HCT116 (cell line): Measurements from ENCODE around the gene TARS1. TPM values are rescaled to one million over a fixed set of nuclear protein-coding genes. Genes with fewer than 3 reads are reported as not detected.

Experiments used
- ATAC-seq: fragments of 200-7000 bp; cut with Tn5 transposase; 2 replicates; pipeline ENCODE4 v1.9.1; 2020; ENCODE audit warnings: mild to moderate bottlenecking, moderate library complexity
- BruUV-seq: library from RNA; stranded (reverse); fragments of 400-500 nt; replicated peaks from 2 replicates; lab custom pipeline; 2021; lab: Mats Ljungman, UMichigan
- CTCF ChIA-PET: fragments of 300-600 bp; sonication (Branson Sonifier 250); formaldehyde crosslinking; loops from one replicate; lab custom pipeline; 2021; ENCODE audit warnings: antibody characterized with exemption; lab: Charles Lee
- POLR2A ChIA-PET: fragments of 300-600, 350-600 bp; sonication (Branson Sonifier 250); formaldehyde crosslinking; loops from one replicate; lab custom pipeline; 2021; ENCODE audit warnings: antibody characterized with exemption; lab: Charles Lee
- RAD21 ChIA-PET, 2 experiments: fragments of 300-600 bp; sonication (Branson Sonifier 250); formaldehyde crosslinking; loops; one replicate each; lab custom pipeline; 2023; ENCODE audit warnings: low total read pairs in 2 of 2; ENCODE audit not compliant: uncharacterized antibody in 2 of 2, unreplicated experiment in 2 of 2, low non-redundant PET in 1 of 2; lab: Charles Lee
- DNase-seq: peaks from one replicate; pipeline ENCODE4 v3.0.0-alpha.2; 2010; ENCODE audit warnings: low read depth, low spot score
- H2AFZ ChIP-seq: fragments of 200-600 bp; shearing (Covaris generic), sonication (generic); 2 replicates; pipeline ENCODE4 v1.6.1; 2017; ENCODE audit warnings: low read depth, mixed run types, mixed read lengths, antibody characterized with exemption, low read length; ENCODE audit not compliant: poor library complexity, severe bottlenecking
- H3K27ac ChIP-seq: 2 replicates; pipeline ENCODE4 v1.5.1; 2012; ENCODE audit warnings: low read depth, low read length
- H3K27me3 ChIP-seq: fragments of 200-600 bp; sonication (generic); 2 replicates; pipeline ENCODE4 v1.6.1; 2016; ENCODE audit warnings: mixed run types, low read length, mixed read lengths; ENCODE audit not compliant: insufficient read depth
- H3K36me3 ChIP-seq, 2 experiments: fragments of 200-500 bp in 1 of 2; fragments of 200-600 bp in 1 of 2; sonication (Bioruptor generic) in 1 of 2; sonication (generic) in 1 of 2; 2 replicates each; pipeline versions ENCODE4 v1.5.1 to v1.6.1; 2014 to 2016; ENCODE audit warnings: low read length in 2 of 2, inconsistent platforms in 1 of 2, mixed read lengths in 1 of 2, mixed run types in 1 of 2; ENCODE audit not compliant: insufficient read depth in 2 of 2, control insufficient read depth in 1 of 2
- H3K4me1 ChIP-seq, 2 experiments: fragments of 200-600 bp in 1 of 2; sonication (generic) in 1 of 2; 2 replicates each; pipeline versions ENCODE4 v1.5.1 to v1.6.1; 2012 to 2017; ENCODE audit warnings: low read length in 2 of 2, inconsistent platforms in 1 of 2, mild to moderate bottlenecking in 1 of 2, mixed read lengths in 1 of 2, mixed run types in 1 of 2, moderate library complexity in 1 of 2; ENCODE audit not compliant: insufficient read depth in 2 of 2, control insufficient read depth in 1 of 2
- H3K4me2 ChIP-seq: fragments of 200-600 bp; sonication (generic); 2 replicates; pipeline ENCODE4 v1.6.1; 2017; ENCODE audit warnings: mixed run types, low read length, mixed read lengths
- H3K4me3 ChIP-seq, 2 experiments: fragments of 200-600 bp in 1 of 2; sonication (generic) in 1 of 2; replicated peaks in 1 of 2; 2 replicates each; pipeline ENCODE4 v1.5.1; 2011 to 2016; ENCODE audit warnings: low read length in 2 of 2, control low read depth in 1 of 2, low read depth in 1 of 2, mild to moderate bottlenecking in 1 of 2, mixed read lengths in 1 of 2, mixed run types in 1 of 2
- H3K79me2 ChIP-seq: fragments of 200-600 bp; sonication (generic); 2 replicates; pipeline ENCODE4 v1.6.1; 2017; ENCODE audit warnings: mild to moderate bottlenecking, mixed run types, low read length, moderate library complexity, mixed read lengths; ENCODE audit not compliant: insufficient read depth
- H3K9ac ChIP-seq: fragments of 200-600 bp; sonication (generic); 2 replicates; pipeline ENCODE4 v1.6.1; 2016; ENCODE audit warnings: low read length, mixed read lengths
- H3K9me2 ChIP-seq: fragments of 200-600 bp; sonication (generic), shearing (Covaris generic); 2 replicates; pipeline ENCODE4 v1.6.1; 2017; ENCODE audit warnings: mixed run types, mild to moderate bottlenecking, moderate library complexity; ENCODE audit not compliant: insufficient read depth
- H3K9me3 ChIP-seq, 2 experiments: fragments of 200-500 bp in 1 of 2; fragments of 200-600 bp in 1 of 2; sonication (Bioruptor generic) in 1 of 2; sonication (generic) in 1 of 2; 2 replicates each; pipeline ENCODE4 v1.6.1; 2014 to 2017; ENCODE audit warnings: low read length in 2 of 2, mixed read lengths in 2 of 2, inconsistent platforms in 1 of 2, low read depth in 1 of 2, mild to moderate bottlenecking in 1 of 2, mixed run types in 1 of 2, moderate library complexity in 1 of 2; ENCODE audit not compliant: control insufficient read depth in 1 of 2, insufficient read depth in 1 of 2
- H4K20me1 ChIP-seq: fragments of 200-600 bp; sonication (generic), shearing (Covaris generic); 2 replicates; pipeline ENCODE4 v1.6.1; 2017; ENCODE audit warnings: mixed run types, mild to moderate bottlenecking, moderate library complexity; ENCODE audit not compliant: insufficient read depth
- ATF3 ChIP-seq: IDR thresholded peaks from 2 replicates; pipeline ENCODE4 v1.6.1; 2012
- CBX3 ChIP-seq: IDR thresholded peaks from 2 replicates; pipeline ENCODE4 v1.6.1; 2012; ENCODE audit warnings: low read depth
- CEBPB ChIP-seq: IDR thresholded peaks from 2 replicates; pipeline ENCODE4 v1.6.1; 2012; ENCODE audit warnings: low read depth
- ELF1 ChIP-seq: IDR thresholded peaks from 2 replicates; pipeline ENCODE4 v1.6.1; 2012; ENCODE audit warnings: low read depth, borderline replicate concordance
- EZH2 ChIP-seq: fragments of 200-600 bp; sonication (generic); IDR thresholded peaks from 2 replicates; pipeline ENCODE4 v1.6.1; 2017; ENCODE audit warnings: antibody characterized with exemption, mixed run types
- EZH2phosphoT487 ChIP-seq: fragments of 200-600 bp; IDR thresholded peaks from 2 replicates; pipeline ENCODE4 v1.6.1; 2018; ENCODE audit warnings: antibody characterized with exemption, borderline replicate concordance
- POLR2A ChIP-seq: IDR thresholded peaks from 2 replicates; pipeline ENCODE4 v1.7.0; 2011; ENCODE audit warnings: borderline replicate concordance; ENCODE audit not compliant: insufficient read depth, insufficient read length; ENCODE audit errors: extremely low read depth
- SP1 ChIP-seq: IDR thresholded peaks from 2 replicates; pipeline ENCODE4 v1.6.1; 2012; ENCODE audit warnings: low read depth
- SRF ChIP-seq: IDR thresholded peaks from 2 replicates; pipeline ENCODE4 v1.6.1; 2012; ENCODE audit warnings: low read depth
- TCF7L2 ChIP-seq: IDR thresholded peaks from 2 replicates; pipeline ENCODE4 v1.7.0; 2011; ENCODE audit warnings: borderline replicate concordance, inconsistent platforms; ENCODE audit not compliant: insufficient read depth, insufficient read length; ENCODE audit errors: extremely low read depth
- YY1 ChIP-seq: IDR thresholded peaks from 2 replicates; pipeline ENCODE4 v1.6.1; 2011; ENCODE audit warnings: low read length, low read depth, moderate library complexity, mild to moderate bottlenecking; ENCODE audit not compliant: insufficient replicate concordance; ENCODE audit errors: extremely low read depth
- ZFX ChIP-seq: fragments of 450-650 bp; IDR thresholded peaks from 2 replicates; pipeline ENCODE4 v1.6.1; 2017
- ZNF274 ChIP-seq: fragments of 200-500 bp; sonication (Bioruptor generic); IDR thresholded peaks from 2 replicates; pipeline ENCODE4 v1.6.1; 2014; ENCODE audit warnings: mild to moderate bottlenecking, low read depth, low read length, inconsistent platforms
- intact Hi-C: fragments of 100-400 bp; cut with micrococcal nuclease; formaldehyde crosslinking; loops from 2 replicates; pipeline ENCODE4 v1.10.0; 2022
- total RNA-seq: library from RNA; stranded (reverse); gene quantifications from one replicate; pipeline ENCODE4 v1.2.1, GENCODE V29; 2021; ENCODE audit not compliant: unreplicated experiment
- TF ChIP-seq, protein P1 (sequence below): IDR thresholded peaks from 2 replicates; pipeline ENCODE4 v1.6.1; 2012
- TF ChIP-seq, protein P2 (sequence below): IDR thresholded peaks from 2 replicates; pipeline ENCODE4 v1.6.1; 2012; ENCODE audit warnings: low read depth

Gene TARS1
- total RNA-seq, 1 experiment from 2014 or later: 291 TPM

DNA sequence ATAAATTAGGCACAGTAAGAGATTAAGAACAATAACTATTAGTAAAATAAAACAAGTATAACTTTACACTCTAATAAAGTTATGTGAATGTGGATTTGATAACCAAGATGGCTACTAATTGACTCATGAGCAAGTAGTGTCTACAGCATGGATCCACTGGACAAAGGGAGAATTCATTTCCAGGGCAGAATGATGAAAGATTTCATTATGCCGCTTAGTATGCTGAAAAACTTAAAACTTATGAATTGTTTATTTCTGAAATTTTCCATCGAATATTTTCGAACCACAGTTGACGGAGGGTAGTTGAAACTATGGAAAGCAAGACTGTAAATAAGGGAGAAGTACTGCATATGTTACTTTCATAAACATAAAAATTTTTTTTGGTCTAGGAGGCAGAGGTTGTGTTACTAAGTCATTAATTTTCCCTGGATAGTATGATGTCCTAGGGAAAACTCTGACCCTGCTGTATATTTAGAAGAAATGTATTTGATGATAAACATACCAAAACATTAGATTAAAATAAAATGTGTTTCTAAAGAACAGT is 24.9 kb upstream of the TARS1 start:
- POLR2A ChIA-PET: no interaction called here

More for the DNA sequence above, 24.9 kb upstream of the TARS1 start:
- Histone ChIP-seq H3K27me3 (no peaks in the 10 kb centered on the region), H4K20me1 (no peaks in the 10 kb centered on the region), H2AFZ (no peak overlapping the region), H3K79me2 (no peaks in the 10 kb centered on the region), H3K9me3 (no peaks in the 10 kb centered on the region), H3K9me2 (no peaks in the 10 kb centered on the region), H3K4me1 (no peaks in the 10 kb centered on the region), H3K4me3 (no peak overlapping the region)
- CTCF ChIA-PET: no interaction called here
- BruUV-seq: no TSS peak
- TF ChIP-seq ELF1 (no peak), SRF (no peak), ZFX (no peak), EZH2 (no peak), CBX3 (no peak), TCF7L2 (no peak), EZH2phosphoT487 (no peak), ATF3 (no peak), SP1 (no peak), ZNF274 (no peak), POLR2A (no peak), YY1 (no peak), CEBPB (no peak)
- TF ChIP-seq, protein P1, sequence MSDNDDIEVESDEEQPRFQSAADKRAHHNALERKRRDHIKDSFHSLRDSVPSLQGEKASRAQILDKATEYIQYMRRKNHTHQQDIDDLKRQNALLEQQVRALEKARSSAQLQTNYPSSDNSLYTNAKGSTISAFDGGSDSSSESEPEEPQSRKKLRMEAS: no peak
- TF ChIP-seq, protein P2, sequence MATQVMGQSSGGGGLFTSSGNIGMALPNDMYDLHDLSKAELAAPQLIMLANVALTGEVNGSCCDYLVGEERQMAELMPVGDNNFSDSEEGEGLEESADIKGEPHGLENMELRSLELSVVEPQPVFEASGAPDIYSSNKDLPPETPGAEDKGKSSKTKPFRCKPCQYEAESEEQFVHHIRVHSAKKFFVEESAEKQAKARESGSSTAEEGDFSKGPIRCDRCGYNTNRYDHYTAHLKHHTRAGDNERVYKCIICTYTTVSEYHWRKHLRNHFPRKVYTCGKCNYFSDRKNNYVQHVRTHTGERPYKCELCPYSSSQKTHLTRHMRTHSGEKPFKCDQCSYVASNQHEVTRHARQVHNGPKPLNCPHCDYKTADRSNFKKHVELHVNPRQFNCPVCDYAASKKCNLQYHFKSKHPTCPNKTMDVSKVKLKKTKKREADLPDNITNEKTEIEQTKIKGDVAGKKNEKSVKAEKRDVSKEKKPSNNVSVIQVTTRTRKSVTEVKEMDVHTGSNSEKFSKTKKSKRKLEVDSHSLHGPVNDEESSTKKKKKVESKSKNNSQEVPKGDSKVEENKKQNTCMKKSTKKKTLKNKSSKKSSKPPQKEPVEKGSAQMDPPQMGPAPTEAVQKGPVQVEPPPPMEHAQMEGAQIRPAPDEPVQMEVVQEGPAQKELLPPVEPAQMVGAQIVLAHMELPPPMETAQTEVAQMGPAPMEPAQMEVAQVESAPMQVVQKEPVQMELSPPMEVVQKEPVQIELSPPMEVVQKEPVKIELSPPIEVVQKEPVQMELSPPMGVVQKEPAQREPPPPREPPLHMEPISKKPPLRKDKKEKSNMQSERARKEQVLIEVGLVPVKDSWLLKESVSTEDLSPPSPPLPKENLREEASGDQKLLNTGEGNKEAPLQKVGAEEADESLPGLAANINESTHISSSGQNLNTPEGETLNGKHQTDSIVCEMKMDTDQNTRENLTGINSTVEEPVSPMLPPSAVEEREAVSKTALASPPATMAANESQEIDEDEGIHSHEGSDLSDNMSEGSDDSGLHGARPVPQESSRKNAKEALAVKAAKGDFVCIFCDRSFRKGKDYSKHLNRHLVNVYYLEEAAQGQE: no peak
- TF ChIP-seq, all 23 proteins: peak for 0
- Histone ChIP-seq H3K9ac (no peak overlapping the region), H3K4me2 (no peak overlapping the region), H3K36me3 (no peaks in the 10 kb centered on the region), H3K27ac (no peak overlapping the region)
- DNase-seq (no peak), ATAC-seq (no peak)
- intact Hi-C loops: no loop called here
- RAD21 ChIA-PET: no interaction called here
